Measurements from ENCODE around the gene ABCB11. TPM values are rescaled to one million over a fixed set of nuclear protein-coding genes. Genes with fewer than 3 reads are reported as not detected.

Gene ABCB11
- total and polyA plus RNA-seq, 9 of the 15 experiments (the other 6 are each of a cell fraction or from before 2014, with no cell fraction given) = 0.04 to 0.51 (median 0.10) TPM; not detected in 1

DNA sequence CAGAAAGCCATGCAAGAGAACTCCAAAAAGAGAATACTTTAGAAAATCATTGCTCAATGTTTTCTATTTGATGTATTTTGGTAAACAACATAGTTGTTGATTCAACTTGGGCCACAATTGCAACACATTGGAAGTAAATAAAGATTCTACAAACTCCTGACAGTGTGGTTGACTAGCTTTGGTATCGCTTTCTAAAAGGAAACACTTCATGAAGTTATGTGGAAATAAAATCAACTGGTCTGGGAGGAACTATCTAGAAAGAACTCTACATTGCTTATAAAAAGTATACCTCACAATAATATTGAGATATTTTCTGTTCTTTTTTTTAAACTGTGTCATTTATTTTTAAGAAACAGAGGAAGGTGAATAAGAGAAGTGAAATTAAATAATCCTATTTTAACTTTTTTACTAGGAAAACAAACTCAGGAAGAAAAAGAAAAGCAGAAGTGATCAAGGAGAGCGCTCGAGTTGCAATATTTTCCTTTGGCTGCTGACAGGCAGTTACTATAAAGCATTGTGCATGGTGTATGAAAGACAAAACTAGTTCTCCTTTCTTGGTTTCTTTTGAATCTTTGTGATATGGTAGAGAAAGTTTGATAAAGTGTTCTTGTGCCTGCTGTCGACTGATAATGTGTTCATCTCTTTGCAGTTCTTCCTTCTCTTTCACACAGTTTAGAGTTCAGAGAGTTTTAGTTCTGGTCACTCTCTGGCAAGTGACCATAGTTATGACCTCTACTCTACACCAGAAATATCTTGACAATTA, 41.2 kb upstream of the ABCB11 start (continued):
- peak; percentile 96 for TF ChIP-seq SPI1 (IDR thresholded peaks at IDR 0.05; ENCODE audit: borderline replicate concordance, low read depth, low read length)
- 0 out of 3 replicates have a peak, but pooled peaks of 1 of the 2 experiments have one; percentile 62 for TF ChIP-seq CBX3 (IDR thresholded peaks at IDR 0.05; ENCODE audit: borderline replicate concordance in 1 of 2, low read length in 2 of 2)
- TF ChIP-seq E2F5 (CRISPR knock-in tag; IDR thresholded peaks at IDR 0.05) = no peak
- no peak for TF ChIP-seq ZBTB40 (IDR thresholded peaks at IDR 0.05)
- TF ChIP-seq ZBTB40 (CRISPR knock-in tag; IDR thresholded peaks at IDR 0.05) = no peak
- no peak for TF ChIP-seq STAG1 (CRISPR knock-in tag; IDR thresholded peaks at IDR 0.05; ENCODE audit: borderline replicate concordance)
- no peak; a peak in 1 of 4 replicates for TF ChIP-seq MAZ (CRISPR knock-in tag; conservative IDR thresholded peaks at IDR 0.05 in 1 of 2, IDR thresholded peaks at IDR 0.05 in 1 of 2)
- TF ChIP-seq GABPB1 (CRISPR knock-in tag; IDR thresholded peaks at IDR 0.05) = no peak
- TF ChIP-seq, protein P1, sequence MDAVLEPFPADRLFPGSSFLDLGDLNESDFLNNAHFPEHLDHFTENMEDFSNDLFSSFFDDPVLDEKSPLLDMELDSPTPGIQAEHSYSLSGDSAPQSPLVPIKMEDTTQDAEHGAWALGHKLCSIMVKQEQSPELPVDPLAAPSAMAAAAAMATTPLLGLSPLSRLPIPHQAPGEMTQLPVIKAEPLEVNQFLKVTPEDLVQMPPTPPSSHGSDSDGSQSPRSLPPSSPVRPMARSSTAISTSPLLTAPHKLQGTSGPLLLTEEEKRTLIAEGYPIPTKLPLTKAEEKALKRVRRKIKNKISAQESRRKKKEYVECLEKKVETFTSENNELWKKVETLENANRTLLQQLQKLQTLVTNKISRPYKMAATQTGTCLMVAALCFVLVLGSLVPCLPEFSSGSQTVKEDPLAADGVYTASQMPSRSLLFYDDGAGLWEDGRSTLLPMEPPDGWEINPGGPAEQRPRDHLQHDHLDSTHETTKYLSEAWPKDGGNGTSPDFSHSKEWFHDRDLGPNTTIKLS (IDR thresholded peaks at IDR 0.05; ENCODE audit: borderline replicate concordance, low read depth) = no peak
- no peak for TF ChIP-seq MAFF (IDR thresholded peaks at IDR 0.05; ENCODE audit: low read length)
- TF ChIP-seq NFATC3 (IDR thresholded peaks at IDR 0.05) = no peak
- TF ChIP-seq, protein P2, sequence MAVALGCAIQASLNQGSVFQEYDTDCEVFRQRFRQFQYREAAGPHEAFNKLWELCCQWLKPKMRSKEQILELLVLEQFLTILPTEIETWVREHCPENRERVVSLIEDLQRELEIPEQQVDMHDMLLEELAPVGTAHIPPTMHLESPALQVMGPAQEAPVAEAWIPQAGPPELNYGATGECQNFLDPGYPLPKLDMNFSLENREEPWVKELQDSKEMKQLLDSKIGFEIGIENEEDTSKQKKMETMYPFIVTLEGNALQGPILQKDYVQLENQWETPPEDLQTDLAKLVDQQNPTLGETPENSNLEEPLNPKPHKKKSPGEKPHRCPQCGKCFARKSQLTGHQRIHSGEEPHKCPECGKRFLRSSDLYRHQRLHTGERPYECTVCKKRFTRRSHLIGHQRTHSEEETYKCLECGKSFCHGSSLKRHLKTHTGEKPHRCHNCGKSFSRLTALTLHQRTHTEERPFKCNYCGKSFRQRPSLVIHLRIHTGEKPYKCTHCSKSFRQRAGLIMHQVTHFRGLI (CRISPR knock-in tag; IDR thresholded peaks at IDR 0.05) = no peak
- TF ChIP-seq PYGO2 (tag; IDR thresholded peaks at IDR 0.05) = no peak
